HG02571 (cell line): Measurements from ENCODE around the gene CCSER2.
"Not testable (repeated sequence)": the region's sequence is repeated elsewhere in the genome, so short reads cannot be mapped to it uniquely, and the experiment has no call there.

Source experiments
- ATAC-seq: cut with Tn5 transposase; IDR thresholded peaks from one replicate; pipeline ENCODE4 v1.9.1; 2021; ENCODE audit warnings: mild to moderate bottlenecking, moderate library complexity; ENCODE audit not compliant: unreplicated experiment

CCSER2 gene

GRCh38 chr10:84342584-84342983 lies 14.2 kb downstream of the CCSER2 start:
- no peak for ATAC-seq

GRCh38 chr10:84343831-84344230 lies 15.4 kb downstream of the CCSER2 start:
- no peak for ATAC-seq

- ATAC-seq: no peak
These were observed 16.1 kb downstream of the CCSER2 start for GRCh38 chr10:84344526-84344925.

GRCh38 chr10:84347575-84348002 lies 19.2 kb downstream of the CCSER2 start:
- ATAC-seq: not testable (repeated sequence)

GRCh38 chr10:84348447-84348846 lies 20.1 kb downstream of the CCSER2 start:
- no peak for ATAC-seq

GRCh38 chr10:84348860-84349259 lies 20.5 kb downstream of the CCSER2 start:
- no peak for ATAC-seq

- ATAC-seq: peak; percentile 83
These were observed 24.0 kb downstream of the CCSER2 start for GRCh38 chr10:84352251-84352842.

GRCh38 chr10:84353052-84353803 lies 24.8 kb downstream of the CCSER2 start:
- ATAC-seq: no peak

- no peak for ATAC-seq
These were observed 26.2 kb downstream of the CCSER2 start for GRCh38 chr10:84354623-84355022.

- ATAC-seq: no peak
These were observed 26.7 kb downstream of the CCSER2 start for GRCh38 chr10:84355106-84355505.

- no peak for ATAC-seq
These were observed 28.5 kb downstream of the CCSER2 start for GRCh38 chr10:84356928-84357327.

- no peak for ATAC-seq
These were observed 30.4 kb downstream of the CCSER2 start for GRCh38 chr10:84358743-84359142.

GRCh38 chr10:84360637-84361365 lies 32.4 kb downstream of the CCSER2 start:
- no peak for ATAC-seq

GRCh38 chr10:84365335-84365881 lies 37.0 kb downstream of the CCSER2 start:
- ATAC-seq: no peak

GRCh38 chr10:84366041-84366440 lies 37.7 kb downstream of the CCSER2 start:
- ATAC-seq: no peak

- no peak for ATAC-seq
These were observed 38.9 kb downstream of the CCSER2 start for GRCh38 chr10:84367256-84367655.

- no peak for ATAC-seq
These were observed 40.4 kb downstream of the CCSER2 start for GRCh38 chr10:84368828-84369227.

- ATAC-seq: no peak
These were observed 41.9 kb downstream of the CCSER2 start for GRCh38 chr10:84370283-84370682.

GRCh38 chr10:84371944-84372343 lies 43.6 kb downstream of the CCSER2 start:
- no peak for ATAC-seq

- ATAC-seq: no peak
These were observed 44.6 kb downstream of the CCSER2 start for GRCh38 chr10:84373000-84373399.

GRCh38 chr10:84374455-84374854 lies 46.1 kb downstream of the CCSER2 start:
- ATAC-seq: no peak

GRCh38 chr10:84375011-84375410 lies 46.6 kb downstream of the CCSER2 start:
- no peak for ATAC-seq
